Glomerular visceral epithelial cell (primary cell): ENCODE data around the gene C22orf23.
A peak's percentile ranks its signal among the peaks of the same experiment; 100 is the strongest.

ENCODE experiments used
- DNase-seq: peaks from one replicate; pipeline ENCODE4 v3.0.0-alpha.2; 2016; ENCODE audit errors: extremely low spot score

The C22orf23 gene

GRCh38 chr22:37953437-37954179 is at the start of gene C22orf23, which contains the start of gene POLR2F:
TSS of gene C22orf23 (minus strand) at chr22:37953601. CDS start at chr22:37953149, 452 bp downstream.
TSS of gene POLR2F (plus strand) at chr22:37953699. CDS start at chr22:37953788, 89 bp downstream.
- peak; percentile 93 for DNase-seq

DNA sequence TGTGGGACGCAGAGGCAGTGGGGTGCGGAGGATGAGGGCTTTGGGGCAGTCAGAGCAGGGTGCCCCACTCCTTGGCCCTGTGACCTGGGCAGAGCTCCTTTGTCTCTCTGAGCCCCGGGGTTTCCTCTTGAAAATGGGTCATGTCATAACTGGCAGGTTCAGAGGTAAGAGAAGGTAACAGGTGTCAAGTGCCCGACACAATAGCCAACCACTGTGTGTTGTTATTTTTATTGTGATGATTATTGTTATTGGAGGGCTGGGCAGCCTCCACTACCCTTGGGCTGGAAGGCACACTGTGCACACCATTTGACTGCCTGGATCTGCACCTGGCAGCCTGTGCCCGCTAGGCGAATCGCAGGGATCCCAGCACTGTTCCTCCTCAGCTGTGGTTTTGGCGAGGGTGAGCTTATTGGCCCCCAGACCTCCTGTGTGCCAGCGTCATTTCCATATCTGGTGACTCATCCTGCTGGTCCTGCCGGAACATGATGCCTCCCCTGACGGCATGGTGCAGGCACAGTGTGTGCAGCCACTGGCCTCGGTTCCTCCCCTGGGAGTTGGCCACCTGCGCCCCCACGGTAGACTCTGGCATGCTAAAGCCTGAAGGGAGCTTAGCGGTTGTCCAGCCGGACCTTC is 46.4 kb upstream of the C22orf23 start:
- DNase-seq = peak; percentile 74

DNA sequence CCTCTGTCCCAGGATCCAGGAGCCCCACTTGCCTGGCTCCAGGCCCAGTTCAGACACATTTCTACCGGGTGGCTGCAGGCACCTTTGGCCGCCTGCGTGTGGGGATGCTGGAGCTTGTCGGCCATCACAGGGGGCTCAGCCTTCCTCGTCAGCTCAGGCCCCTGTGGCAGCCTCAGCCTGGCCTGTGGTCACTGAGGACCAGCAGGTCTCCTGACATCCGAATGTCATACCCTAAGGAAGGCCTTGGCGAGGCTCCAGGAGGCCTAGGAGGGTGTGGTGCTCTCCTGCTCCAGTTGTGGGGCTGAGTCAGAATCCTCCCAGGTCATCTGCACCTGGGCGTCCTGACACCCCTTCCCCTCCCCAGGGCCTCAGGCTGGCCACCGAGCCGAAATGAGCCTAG is 45.8 kb upstream of the C22orf23 start:
- DNase-seq = no peak

DNA sequence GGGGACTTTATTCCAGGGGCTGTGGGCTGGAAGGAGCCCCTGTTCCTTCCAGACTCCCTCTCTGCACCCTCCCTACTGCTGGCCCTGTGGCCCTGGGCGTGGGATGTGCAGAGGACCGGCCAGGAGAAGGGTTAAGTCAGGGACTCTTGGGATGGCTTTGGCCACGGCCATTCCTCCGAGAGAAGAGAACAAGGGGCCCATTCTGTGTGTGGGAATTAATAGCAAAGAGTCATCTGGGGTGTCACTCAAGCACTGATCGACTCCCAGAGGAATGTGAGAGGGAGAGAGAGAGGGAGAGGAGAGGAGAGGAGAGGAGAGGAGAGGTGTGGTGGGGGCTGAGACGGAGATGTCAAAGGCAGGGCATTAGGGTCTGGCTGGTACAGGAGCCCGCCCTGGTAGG is 45.1 kb upstream of the C22orf23 start:
- DNase-seq = no peak

GRCh38 chr22:37996515-37997246 is 43.3 kb upstream of the C22orf23 start:
- DNase-seq = no peak

DNA sequence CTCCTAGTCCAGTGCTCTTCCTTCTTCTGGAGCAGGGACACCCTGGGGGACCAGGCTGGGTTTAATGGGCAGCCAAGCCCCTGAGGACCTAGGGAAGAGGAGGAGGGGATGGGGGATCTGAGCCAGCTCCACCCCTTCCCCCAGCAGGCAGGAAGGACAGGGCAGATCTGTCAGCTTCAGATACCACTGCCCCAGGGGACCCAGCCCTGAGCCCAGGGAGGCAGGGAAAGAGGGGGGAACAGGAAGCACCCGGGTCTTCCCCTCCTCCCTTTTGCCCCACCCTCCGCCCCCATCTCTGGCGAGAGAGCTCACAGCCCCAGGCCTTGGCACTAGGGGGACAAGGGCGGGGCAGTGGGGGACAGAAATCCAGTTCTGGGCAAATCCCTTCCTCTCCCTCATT is 42.7 kb upstream of the C22orf23 start:
- no peak for DNase-seq

GRCh38 chr22:37995460-37995859 is 42.1 kb upstream of the C22orf23 start:
- no peak for DNase-seq

DNA sequence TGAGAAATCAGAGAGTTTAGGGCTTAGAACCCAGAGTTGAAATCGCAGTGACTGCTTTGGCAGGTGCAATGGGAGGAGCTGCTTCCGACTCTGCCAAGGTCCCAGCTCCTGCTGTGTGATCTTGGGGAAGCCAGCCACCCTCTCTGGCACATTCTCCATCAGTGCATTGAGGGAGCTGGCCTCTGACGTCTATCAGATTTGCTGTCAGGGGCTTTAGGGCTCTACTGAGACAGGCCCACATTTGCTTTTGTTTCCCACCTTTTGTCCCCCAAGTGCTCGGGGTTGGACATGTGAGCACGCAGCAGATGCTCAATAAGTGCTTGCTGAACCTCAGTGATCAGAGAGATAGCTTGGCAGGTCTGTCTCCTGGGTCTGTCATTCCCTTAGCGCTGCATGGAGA is 41.6 kb upstream of the C22orf23 start:
- DNase-seq = no peak

DNA sequence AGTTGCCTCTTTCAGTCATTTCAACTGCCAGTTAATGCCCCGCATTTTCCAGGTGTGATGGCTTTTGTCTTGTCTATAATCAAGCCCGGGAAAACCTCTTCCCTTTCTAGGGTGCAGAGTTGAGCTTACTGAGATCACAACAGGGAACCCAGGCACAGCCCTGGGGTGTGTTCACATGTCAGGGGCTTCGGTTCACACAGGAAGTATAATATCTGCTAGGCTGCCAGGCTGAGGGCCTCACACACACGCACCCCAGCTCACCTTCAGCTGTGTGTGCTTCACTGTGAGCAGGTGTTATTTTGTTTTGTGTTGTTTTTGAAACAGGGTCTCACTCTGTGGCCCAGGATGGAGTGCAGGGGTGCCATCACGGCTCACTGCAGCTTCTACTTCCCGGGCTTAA is 40.6 kb upstream of the C22orf23 start:
- DNase-seq = no peak

DNA sequence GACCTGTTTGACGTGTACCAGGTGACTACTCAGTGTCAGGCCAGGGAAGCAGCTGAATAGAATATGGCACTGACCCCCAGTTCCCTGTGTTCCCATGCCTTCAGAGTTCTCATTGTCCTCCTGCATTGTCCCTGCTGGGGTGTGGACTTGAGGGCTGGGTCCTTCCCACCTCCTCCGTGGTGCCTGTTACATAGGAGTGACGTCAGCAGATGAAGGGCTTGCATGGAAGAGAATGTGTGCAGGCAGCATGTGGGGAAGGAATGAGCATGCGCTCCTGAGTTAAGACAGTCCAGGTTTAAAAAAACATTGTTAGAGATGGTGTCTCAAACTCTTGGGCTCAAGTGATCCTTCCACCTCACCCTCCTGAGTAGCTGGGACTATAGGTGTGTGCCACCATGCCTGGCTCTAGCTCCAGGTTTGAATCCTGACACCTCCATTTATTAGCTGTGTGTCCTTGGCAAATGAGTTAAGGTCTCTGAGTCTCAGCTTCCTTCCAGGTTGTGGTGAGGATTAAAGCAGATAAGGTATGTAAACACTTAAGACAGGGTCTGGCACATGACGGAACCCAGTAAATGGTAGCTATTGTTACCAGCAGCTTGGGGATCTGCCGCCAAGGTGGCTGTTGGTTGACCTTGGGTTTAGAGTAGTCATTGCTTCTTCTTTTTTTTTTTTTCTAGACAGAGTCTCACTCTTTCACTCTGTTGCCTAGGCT is 38.5 kb upstream of the C22orf23 start:
- no peak for DNase-seq

GRCh38 chr22:37990862-37991261 is 37.5 kb upstream of the C22orf23 start:
- no peak for DNase-seq

DNA sequence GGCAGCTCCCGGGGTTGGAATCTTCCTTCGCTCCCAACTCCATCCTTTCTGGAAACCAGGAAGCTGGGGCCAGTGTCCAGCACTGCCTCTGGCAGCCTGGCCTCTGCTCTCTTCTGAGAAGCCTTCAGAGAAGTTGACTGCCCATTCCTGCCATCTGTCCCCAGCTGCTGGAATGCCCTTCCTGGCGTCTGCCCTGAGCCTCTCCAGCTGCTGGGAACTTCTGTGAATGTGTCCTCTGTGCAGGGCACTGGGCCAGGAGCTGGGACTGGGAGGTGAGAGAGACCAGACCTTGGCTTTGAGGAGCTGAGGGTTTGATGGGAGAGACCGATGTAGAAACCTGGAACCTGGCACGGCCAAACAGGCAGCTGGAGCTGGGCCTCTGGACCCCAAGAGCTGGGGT is 36.9 kb upstream of the C22orf23 start:
- DNase-seq = no peak

GRCh38 chr22:37989146-37990045 is 36.0 kb upstream of the C22orf23 start:
- DNase-seq = no peak

DNA sequence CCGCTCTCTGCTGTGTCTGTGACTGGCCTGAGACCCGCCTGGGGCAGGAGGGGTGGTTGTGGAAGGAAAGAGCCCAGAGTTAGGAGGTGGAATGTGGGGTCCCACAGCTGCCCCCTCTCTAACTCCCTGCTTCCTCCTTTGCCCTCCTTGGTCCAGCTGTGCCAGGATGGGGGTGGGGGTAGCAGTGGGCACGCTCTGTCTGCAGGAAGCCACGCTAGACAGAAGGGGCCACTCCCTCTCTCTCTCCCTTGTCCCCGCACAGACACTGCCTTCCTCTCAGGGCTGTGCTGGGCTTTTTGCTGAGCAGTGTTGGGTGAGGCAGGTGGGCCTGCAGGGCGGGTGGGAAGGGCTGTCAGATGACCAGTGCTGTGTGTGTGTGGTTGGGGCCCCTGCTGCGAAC is 33.0 kb upstream of the C22orf23 start:
- no peak for DNase-seq

- no peak for DNase-seq
Measured at GRCh38 chr22:37985751-37986281, 32.4 kb upstream of the C22orf23 start.

- DNase-seq = no peak
Measured at GRCh38 chr22:37985050-37985585, 31.7 kb upstream of the C22orf23 start.

GRCh38 chr22:37983860-37984791 is 30.7 kb upstream of the C22orf23 start, which contains the start of gene SOX10:
TSS of gene SOX10 (minus strand) at chr22:37984555. CDS start at chr22:37983784, 771 bp downstream.
- DNase-seq = no peak

GRCh38 chr22:37982938-37983859 is 29.8 kb upstream of the C22orf23 start:
- DNase-seq = no peak
